NCI-H2107 (cell line): ENCODE data around the gene PTPRN2.
"Not testable (repeated sequence)": the region's sequence is repeated elsewhere in the genome, so short reads cannot be mapped to it uniquely, and the experiment has no call there.

ENCODE experiments used
- DNase-seq: peaks from one replicate; lab custom pipeline; 2025; lab: John Stamatoyannopoulos, UW

Gene PTPRN2

DNA sequence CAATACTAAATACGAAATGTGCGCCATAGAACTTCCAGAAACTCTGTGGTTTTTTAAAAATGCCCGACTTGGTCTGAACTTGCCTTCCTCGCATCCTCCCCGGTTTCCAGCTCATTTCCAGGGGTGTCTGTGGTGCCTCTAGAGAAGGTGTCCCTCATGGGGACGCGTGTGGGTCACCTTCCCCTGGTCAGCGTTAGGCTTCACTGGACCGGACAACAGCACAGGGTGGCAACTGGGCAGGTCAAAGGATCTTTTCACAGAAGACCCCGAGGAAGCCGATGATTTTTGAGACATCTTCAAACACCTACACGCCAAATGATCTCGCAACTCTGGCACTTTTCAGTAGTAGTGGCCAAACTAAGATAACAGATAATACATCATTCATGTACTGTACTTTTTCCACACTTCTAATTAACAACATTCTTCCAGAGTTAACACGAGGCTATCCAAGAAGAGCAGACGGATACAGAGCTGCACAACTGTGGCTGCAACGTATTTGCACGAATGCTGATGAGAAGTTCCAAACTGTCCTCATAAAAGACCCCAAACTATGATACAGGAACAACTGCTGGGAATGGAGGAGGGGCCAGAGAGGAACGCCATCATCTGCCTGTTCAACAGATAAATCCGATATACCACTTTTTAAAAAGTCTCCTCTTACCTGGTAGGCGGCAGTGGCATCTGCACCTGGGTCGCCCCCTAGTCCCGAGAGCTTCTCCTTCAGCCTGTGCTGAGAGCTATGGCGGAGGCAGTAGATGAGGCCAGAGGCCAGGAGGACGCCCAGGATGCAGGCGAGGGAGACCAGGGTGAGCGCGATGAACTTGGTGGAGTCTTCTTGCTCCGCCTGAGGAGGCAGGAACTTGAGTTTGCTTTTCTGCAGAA lies 905.3 kb downstream of the PTPRN2 start:
- no peak for DNase-seq

DNA sequence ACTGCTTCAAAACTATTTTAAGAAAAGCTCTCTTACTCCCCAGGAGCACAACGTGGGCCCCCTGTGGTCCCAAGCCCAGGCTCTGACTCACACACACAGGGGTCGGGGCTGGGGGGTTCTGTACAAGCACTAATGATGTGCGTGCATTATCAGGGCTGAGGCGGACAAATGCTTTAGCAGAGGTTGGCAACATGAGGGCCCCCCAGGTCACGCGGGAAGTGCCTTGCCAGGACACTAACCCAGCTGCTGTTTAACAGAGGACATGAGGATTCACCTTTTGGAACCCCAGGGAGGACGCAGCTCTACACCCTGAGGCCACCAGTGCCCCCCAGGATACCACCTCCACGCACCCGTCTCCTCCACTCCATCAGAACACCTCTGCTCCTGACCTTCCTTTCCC lies 908.0 kb downstream of the PTPRN2 start:
- no peak for DNase-seq

DNA sequence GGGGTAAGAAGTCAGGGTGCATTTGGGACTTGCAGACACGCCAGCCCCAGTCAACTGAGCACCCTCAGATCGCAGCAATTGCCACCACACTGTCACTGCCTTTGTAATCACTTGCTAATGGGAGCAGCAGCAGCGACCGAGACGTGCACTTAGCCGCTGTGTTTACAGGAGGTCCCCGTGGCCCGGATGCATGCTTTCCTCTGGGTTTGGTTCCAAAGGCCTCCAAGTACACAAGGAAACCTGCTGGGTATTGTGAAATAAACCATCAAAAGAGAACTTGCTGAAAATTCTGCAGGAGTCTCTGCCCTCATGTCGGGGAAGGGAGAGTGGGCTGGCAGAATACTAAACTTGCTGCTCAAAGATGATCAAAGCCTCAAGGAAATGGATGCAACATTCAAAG lies 909.1 kb downstream of the PTPRN2 start:
- DNase-seq: no peak

DNA sequence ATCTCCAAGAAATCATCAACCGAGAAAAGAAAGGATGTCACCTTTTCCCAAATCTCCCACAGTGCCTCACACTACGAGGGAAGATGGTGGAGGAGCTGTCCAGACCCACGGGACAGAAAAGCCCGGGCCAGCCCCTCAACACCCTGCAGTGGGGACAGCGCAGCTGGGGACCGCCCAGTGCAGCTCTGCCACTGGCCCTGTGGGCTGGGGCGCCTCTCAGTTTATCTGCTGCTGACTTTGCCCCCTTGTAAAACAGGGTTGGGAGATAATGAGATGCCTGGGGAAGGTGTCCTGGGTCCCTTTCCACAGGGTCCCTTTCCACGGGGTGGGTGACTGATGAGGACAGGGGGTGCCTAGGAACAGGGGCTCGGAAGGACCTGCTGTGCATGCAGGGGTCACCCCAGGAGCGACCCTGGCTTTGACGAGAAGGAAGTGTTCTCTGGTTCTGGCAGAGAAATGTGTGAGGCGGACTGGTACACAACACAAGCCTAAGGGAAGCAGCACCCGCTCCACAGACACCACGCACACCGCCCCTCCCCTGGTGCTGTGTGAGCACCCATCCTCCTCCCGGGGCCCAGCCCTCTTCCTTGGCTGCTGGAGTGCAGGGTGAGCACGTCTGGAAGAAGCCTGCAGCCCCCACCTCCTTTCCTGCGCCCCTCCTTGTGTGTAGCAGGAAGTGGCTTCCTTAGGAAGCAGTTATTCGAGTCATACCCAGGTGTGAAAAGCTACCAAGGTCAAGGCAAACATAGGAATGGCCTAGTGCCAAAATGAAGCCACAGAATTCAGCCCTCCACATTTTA lies 911.0 kb downstream of the PTPRN2 start:
- no peak for DNase-seq

DNA sequence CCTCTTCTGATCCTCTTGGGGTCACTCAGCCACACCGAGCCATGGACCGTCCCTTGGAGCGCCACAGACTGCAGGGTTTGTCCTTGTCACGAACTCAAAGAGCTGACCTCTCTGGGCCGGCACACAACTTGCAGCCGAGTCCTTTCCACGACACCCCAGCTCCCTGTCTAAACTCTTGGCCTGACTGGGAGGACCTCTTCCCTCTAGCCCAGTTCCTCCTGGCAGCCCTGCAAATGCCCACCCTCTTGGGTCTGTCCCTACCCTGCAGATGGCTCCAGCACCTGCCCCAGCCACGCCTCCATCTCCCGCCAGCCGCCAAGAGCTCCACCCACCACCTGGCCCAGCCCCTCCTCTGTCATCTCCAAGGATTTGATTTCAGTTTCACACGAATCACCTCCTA lies 911.6 kb downstream of the PTPRN2 start:
- DNase-seq: no peak

DNA sequence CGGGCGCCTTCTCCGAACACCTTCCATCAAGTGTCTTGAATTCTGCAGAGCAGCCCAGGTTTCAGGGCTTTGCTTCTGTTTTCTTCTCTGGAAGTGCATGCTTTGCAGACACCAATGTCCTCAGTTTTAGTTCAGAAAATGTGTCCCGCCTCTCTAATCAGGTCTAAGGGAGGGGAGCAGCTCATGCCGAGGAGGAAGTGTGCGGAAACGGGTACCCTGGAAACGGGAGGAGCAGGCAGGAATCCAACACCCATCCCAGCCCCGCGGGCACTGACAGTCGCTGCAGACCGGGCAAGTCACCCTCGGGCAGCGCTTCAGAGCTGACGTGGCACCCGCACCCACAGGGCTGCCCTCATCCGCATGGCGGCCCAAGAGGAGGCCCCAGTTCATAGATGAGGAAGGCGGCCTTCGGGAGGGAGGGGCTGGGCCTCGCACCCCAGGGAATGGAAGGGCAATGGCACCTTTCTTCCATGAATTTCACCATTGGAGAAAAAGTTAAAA lies 912.1 kb downstream of the PTPRN2 start:
- no peak for DNase-seq

DNA sequence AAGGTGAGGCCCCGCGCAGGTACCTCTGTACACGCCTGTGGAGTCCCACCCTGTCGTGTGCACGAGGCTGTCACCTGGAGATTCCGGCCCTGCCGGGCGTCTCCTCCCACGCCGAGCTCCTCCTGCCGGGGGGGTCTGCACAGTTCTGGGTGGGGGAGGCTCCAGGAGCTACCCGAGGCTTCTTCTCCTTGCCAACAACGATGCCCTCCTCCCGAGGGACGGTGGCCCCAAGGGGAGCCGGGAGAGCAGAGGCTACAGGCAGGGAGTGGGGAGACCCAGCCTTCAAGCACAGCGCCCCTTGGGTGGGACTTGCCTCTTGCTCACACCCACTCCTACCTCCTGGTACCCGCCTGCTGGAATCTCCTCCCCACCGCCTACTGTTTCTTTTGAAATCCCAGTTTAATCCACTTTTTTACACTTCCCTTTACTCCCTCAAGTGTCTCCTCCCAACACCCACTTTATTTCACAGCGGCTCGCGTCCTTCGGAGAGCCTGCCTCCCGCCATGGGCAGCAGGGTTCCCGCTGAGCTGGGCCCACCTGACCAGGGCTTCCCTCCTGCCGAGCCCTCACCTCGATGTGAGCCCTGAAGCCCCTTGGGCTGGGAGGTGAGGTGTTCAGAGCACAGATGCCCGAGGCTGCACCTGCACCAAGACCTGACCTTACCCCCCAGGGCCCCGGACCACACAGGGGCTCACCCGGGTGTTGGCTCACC lies 912.8 kb downstream of the PTPRN2 start:
- DNase-seq: no peak

DNA sequence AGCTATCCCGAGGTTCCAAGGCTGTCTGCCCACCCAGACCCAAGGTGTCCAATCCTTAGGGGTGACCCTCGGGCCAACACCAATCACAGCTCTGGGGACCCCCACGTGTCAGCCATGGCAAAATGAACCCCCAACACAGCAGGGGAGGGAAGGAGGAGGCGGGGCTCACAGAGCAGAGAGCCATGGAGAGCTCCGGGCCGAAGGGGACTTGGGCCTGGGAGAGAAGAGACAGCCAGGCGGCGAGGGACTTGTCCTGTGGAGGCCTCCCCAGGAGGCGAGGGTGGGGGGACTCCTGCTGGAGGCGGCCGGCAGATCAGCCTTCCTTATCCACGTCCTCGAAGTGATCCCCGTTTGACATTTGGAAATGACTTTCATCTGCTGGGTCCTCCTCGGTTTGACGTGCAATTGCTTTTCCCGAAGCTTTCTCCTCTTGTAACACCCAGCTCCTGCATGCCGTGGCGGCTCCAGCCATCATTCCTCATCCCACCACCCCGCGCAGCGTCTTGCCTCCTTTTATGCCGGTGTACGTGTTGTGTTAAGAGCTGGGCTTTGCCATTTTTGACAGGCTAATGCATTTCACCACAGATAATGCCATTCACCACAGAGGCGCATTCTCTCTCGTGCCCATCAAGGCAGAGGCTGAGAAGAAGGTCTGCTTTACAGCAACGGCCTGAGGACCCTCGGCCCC lies 913.5 kb downstream of the PTPRN2 start:
- DNase-seq: no peak

DNA sequence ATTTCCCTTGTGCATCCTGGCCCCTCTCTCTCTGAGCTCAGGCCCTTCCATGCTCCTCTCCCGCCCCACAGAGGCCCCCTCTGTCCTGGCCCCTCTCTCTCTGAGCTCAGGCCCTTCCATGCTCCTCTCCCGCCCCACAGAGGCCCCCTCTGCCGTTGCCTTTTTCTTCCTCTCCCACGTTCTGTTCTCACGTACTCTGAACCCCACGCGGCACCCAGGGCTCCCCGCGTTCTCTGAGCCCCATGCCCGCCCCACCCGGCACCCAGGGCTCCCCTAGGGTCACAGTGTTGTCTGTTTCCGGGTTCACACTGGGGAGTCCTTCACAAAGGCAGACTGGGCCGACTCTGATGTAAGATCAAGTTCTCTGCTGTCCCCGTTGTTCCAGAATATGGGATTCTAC lies 914.0 kb downstream of the PTPRN2 start:
- DNase-seq: no peak

DNA sequence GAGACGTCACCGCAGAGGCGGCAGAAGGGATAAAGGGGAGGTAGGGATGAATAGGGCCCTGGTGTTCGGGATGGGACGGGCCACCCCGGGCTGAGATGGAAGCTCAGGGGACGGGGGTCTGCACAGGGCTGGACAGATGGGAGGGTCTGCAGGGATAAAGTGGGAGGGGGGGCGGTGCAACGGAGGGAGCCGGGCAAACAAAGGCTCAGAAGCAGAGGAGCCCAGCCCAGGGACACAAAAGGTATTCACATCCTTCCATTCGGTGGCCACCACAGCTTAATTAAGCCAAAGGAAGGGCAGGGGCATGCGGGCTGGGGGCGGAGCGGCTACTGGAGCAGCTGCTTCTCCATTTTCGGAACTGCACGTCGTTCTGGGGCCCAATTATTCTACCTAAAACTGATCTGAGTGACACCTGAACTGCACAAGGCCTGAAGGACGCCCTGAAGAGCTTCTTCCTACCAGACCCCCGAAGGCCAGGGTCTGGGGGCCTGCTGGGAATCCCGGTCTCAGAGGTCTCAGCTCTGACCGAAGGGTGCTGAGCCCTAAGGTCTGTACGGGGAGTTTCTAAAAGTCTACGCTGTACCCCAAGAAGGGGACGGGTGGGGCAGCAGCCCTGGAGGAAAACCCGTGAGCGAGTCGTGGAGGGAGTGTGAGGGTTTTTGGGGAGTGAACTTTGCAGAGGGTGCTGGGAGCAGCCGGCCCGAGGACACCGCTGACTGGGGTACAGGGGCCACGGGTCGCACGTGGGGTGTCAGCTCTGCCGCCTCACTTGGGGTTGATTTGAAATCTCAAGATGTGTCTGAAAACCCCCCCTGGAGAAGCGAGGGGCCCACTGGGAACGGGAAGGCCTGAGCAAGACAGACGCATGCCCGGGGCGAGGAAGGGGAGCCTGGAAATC lies 916.0 kb downstream of the PTPRN2 start:
- DNase-seq: no peak

DNA sequence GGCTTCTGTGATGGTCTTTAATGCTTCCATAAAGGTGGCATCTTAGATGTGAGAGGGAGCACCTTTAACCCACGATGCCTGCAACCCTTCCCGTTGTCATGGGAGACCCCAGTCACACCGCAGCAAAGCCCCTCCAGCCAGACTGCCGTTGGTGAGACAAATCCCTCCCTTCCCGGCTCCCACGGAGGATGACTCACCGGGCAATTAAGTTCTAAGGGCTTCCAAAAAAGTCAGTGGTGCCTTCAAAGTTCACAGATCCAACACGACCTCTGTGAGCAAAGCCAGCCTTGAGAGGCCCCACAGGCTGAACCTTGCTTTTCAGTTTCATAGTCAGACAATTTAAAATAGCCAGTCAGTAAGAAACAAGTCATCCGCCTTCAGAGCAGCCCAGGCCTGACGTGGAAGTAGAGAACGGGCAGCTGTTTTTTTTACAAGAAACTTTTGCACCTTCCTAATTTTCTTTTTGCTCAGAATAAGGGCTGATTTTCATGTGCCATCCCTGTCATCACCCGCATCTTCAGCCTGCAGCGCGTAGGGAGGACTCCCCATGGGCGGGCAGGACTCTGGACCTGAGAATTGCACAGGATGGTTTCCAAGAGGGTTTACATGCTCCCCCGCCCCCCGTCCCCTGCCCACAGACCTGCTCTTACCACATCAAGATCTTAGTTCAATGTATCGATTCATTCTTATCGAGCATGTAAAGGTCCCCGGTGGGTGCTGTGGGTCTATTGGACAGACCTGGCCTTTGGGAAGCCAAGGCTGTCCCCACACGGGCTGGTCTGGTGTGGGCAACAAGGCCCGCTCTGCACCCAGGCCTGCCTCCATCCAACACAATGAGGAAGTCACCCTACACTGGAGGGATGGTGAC lies 916.9 kb downstream of the PTPRN2 start:
- no peak for DNase-seq

DNA sequence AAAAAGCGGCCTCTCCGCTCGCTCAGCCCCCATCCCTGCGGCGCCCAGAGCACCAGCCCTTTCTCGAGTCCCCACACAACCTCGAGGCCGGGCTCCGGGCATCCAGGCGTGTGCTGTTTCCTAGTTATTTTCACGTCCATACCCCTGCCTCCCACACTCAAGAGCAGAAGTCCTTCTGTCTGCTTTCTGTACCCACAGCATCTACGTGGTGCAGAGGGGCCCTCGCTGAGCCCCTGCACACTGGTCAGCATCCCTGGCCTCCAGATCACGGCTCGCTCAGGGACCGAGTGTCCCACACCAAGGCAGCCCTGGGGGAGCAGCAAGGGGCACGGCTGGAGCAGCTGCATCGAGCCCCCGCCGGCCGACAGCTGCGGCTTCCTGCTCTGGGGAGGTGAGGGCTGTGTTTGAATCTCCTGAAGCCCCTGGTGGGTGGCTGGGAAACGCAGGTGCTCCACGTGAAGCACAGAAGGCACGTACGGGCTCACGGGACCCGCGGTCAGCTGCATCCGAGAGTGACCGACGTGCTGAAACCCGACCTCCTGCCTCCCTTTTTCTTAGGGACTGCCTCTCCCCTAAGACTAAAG lies 917.8 kb downstream of the PTPRN2 start:
- no peak for DNase-seq

DNA sequence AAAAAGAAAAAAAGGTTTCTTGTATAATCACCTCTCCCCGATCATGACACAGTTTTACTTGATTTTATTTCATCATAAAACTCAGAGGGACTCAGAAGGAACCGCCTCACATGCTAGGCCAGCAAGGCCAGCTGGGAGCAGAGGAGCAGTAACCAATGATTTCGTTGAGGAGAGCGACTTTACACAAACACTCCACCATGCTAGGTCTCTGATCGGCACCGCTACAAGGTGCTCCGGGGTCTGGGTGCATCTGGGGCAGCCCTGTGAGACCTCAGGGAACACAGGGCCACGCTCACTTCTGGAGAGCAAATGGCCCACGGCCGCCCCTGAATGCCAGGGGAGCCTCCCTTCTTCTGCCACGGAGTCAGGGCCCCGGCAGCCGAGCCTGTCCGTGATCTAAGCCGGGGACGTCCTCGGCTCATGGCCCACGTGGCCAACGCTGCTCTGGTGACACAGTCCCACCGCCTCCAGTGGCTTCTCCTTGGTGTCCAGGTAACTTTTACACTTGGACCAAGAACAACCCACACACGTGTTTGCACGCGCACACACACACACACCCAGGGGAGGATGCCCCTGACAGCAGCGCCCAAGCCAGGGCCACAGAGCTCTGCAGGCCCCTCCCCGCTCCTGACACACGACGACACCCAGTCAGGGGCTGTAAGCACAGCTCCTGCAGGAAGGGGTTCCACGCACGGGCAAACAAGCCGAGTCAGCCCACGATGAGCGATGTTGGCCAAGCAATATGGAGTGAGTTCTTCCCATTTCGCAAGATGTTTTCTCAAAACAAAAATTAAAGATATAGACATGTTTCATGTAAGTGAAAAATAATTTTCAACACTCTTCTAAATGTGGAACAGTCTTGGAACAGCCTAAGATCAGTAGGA lies 918.5 kb downstream of the PTPRN2 start:
- DNase-seq: no peak

DNA sequence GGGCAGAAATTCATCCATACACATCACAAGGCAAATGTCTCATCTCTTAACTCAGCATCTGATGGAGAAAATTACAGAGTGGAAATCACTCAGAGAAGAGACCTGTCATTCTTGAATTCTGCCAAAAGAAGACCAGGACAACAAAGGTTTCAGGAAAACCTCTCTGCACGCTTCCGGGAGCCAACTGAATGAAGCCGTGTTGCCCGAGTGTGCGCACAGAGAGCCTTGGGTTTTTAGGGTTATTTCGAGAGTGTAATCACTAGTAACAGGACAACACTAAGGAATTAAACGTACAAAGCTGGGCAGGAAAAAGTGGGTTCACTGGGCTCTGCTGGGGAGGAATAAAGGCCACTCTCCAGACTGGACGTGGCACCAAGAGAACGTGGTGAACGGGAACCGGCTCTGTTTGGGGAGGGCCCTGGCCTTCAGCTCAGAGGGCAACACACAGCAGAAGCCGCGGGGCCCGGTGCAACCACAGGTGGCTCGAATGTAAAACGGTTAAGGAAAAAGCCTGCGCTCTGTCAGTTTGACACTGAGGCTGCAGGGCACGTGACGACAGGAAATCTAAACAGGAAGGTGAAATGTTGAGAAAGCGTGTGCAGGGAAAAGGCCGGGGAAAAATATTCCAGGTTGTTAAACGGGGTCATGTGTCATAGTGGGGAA lies 919.3 kb downstream of the PTPRN2 start:
- DNase-seq: no peak

DNA sequence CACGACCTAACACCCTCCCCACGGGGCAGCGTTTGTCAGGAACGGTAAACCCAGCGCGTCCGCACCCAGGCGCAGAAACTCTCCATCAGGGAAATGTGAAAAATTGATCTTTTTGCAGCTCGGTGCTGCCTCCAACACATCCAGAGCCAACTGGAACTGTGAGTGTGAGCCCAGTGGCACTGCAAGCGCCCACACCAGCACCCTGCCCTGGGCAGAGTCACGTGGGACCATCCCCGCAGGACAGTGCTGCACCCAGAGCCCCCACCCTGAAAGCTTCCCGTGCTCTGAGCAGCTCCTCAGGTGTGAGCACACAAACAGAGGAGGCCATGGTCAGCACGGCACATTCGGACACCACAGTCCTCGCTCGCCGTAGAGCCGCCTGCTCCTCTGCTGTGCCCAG lies 919.9 kb downstream of the PTPRN2 start:
- no peak for DNase-seq

DNA sequence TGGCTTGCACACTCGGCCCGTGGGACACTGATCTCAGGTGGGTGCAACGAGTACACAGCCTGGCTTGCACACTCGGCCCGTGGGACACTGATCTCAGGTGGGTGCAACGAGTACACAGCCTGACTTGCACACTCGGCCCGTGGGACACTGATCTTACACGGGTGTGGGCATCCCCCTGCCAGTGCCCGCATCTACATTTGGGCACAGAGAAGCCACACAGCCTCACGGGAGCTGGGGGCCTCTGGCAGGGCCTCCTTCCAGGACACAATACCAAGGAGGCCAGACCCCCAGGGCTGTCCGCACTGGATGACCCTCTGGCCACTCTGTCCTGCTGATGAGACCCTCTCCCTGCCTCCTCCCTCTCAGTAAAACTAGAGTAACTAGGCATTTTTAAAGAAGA lies 920.4 kb downstream of the PTPRN2 start:
- no peak for DNase-seq

DNA sequence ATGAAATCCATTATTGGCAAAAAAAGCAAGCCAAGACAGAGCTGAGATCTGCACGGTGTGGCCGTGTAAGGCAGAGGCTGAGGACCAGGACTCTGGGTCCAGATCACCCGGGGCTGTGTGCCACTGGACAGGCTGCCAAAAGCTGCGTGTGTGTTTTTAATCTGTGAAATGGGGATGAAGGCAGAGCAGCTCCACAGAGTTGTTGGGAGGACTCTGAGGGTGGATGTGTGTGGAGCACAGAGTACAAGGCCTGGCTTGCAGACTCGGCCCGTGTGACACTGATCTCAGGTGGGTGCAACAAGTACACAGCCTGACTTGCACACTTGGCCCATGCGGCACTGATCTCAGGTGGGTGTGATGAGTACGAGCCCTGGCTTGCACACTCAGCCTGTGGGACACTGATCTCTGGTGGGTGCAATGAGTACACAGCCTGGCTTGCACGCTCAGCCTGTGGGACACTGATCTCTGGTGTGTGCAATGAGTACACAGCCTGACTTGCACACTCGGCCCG lies 921.0 kb downstream of the PTPRN2 start:
- DNase-seq: no peak

DNA sequence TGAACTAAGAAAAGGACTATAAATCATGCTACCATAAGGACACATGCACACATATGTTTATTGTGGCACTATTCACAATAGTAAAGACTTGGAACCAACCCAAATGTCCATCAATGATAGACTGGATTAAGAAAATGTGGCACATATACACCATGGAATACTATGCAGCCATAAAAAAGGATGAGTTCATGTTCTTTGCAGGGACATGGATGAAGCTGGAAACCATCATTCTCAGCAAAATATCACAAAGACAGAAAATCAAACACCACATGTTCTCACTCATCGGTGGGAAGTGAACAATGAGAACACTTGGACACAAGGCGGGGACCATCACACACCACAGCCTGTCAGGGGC lies 922.0 kb downstream of the PTPRN2 start:
- not testable (repeated sequence) for DNase-seq
